Measurements from ENCODE around the gene C22orf23. TPM values are rescaled to one million over a fixed set of nuclear protein-coding genes. Genes with fewer than 3 reads are reported as not detected.
"Not testable (repeated sequence)": the region's sequence is repeated elsewhere in the genome, so short reads cannot be mapped to it uniquely, and the experiment has no call there.

Gene C22orf23
- total and polyA plus RNA-seq, 2 donors (not counting 1 experiment from before 2014, with no cell fraction given) = not detected

DNA sequence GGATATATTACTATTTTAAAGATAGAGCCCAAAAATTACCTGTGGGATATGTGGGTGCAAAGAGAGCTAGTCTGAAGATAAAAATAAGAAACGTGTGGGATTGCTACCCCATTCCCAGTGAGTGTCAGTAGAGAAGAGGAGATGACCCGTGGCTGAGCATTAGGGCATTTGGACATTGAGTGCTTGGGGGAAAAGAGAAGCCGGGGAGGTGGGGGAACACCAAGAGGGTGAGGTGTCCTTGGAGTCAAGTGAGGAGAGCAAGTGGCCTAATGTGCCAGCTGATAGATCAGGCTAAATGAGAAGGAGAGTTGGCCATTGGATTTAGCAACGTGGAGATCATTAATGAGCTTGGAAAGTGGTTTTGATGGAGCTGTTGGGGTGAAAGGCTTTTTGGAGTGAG is 1.3 kb upstream of the C22orf23 start:
- H3K4me3 ChIP-seq (ENCODE audit: control extremely low read depth in 1 of 5, extremely low read depth in 1 of 5, insufficient read depth in 1 of 5, low read depth in 2 of 5, low read length in 4 of 5) = peak overlapping the region in 1 of 5 experiments; percentile 64
- no peaks in the 10 kb centered on the region for H3K9me3 Mint-ChIP-seq (ENCODE audit: insufficient read depth)
- no peak for ATAC-seq (ENCODE audit: low read depth)
- CTCF ChIA-PET = interaction anchor here (0.6 to 2.1 kb wide), 5 partner anchors 11 to 156 kb away, joined by 3 to 18 read pairs (median 3); partner anchors contain the start of gene MICALL1
- H3K4me1 ChIP-seq (ENCODE audit: control insufficient read depth in 2 of 2, insufficient read depth in 2 of 2, low read length in 2 of 2) = peaks cover 17 to 20% of the 10 kb centered on the region in 2 donors
- H3K27me3 ChIP-seq (replicated peaks in 1 of 4; ENCODE audit: control extremely low read depth in 1 of 4, control insufficient read depth in 3 of 4, insufficient read depth in 4 of 4, low read length in 3 of 4) = peaks cover 2 to 14% (median 8%) of the 10 kb centered on the region in 4 experiments
- H3K4me2 ChIP-seq (replicated peaks; ENCODE audit: low read depth, low read length, poor library complexity, severe bottlenecking) = peak overlapping the region; percentile 87
- H3K79me2 ChIP-seq (ENCODE audit: control insufficient read depth, insufficient read depth, low read length) = peaks cover 21% of the 10 kb centered on the region
- H3K27ac ChIP-seq (ENCODE audit: low read length in 2 of 2) = no peak overlapping the region
- no peak overlapping the region for H3K27ac Mint-ChIP-seq
- 81% methylated on average over 4 of the region's 4 CpGs for whole genome bisulfite sequencing (ENCODE audit: insufficient coverage)
- no peaks in the 10 kb centered on the region for H4K20me1 ChIP-seq (ENCODE audit: control insufficient read depth, insufficient read depth, low read length, poor library complexity, severe bottlenecking)
- no peaks in the 10 kb centered on the region for H3K9me3 ChIP-seq (ENCODE audit: control extremely low read depth in 1 of 3, control insufficient read depth in 2 of 3, insufficient read depth in 1 of 3, low read length in 2 of 3)
- H3K4me1 Mint-ChIP-seq = peaks cover 26% of the 10 kb centered on the region
- no peak overlapping the region for H2AFZ ChIP-seq (ENCODE audit: insufficient read depth, low read depth, low read length, poor library complexity, severe bottlenecking)
- H3K4me3 Mint-ChIP-seq = peak overlapping the region; percentile 99
- DNase-seq = no peak
- peaks cover 10 to 29% of the 10 kb centered on the region in 2 experiments for H3K36me3 ChIP-seq (replicated peaks in 1 of 2; ENCODE audit: control extremely low read depth in 1 of 2, control insufficient read depth in 1 of 2, extremely low read depth in 1 of 2, insufficient read depth in 2 of 2, low read length in 1 of 2)
- H3K9ac ChIP-seq (ENCODE audit: low read length) = peak overlapping the region; percentile 75
- TF ChIP-seq EZH2 (IDR thresholded peaks at IDR 0.05; ENCODE audit: borderline replicate concordance, insufficient read depth, low read depth, low read length, poor library complexity, severe bottlenecking) = no peak
- TF ChIP-seq, protein P1, sequence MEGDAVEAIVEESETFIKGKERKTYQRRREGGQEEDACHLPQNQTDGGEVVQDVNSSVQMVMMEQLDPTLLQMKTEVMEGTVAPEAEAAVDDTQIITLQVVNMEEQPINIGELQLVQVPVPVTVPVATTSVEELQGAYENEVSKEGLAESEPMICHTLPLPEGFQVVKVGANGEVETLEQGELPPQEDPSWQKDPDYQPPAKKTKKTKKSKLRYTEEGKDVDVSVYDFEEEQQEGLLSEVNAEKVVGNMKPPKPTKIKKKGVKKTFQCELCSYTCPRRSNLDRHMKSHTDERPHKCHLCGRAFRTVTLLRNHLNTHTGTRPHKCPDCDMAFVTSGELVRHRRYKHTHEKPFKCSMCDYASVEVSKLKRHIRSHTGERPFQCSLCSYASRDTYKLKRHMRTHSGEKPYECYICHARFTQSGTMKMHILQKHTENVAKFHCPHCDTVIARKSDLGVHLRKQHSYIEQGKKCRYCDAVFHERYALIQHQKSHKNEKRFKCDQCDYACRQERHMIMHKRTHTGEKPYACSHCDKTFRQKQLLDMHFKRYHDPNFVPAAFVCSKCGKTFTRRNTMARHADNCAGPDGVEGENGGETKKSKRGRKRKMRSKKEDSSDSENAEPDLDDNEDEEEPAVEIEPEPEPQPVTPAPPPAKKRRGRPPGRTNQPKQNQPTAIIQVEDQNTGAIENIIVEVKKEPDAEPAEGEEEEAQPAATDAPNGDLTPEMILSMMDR (IDR thresholded peaks at IDR 0.05) = no peak
- intact Hi-C loops (cut with micrococcal nuclease) = loop anchor here (5.0 kb wide), 1 partner anchor 137 kb away; no protein-coding TSS in a partner anchor
- POLR2A ChIA-PET = interaction anchor here (0.5 to 0.7 kb wide), 6 partner anchors 16 to 260 kb away, joined by 3 to 5 read pairs (median 4); partner anchors contain the start of gene PICK1
- H3K27me3 Mint-ChIP-seq = peaks cover 14% of the 10 kb centered on the region

DNA sequence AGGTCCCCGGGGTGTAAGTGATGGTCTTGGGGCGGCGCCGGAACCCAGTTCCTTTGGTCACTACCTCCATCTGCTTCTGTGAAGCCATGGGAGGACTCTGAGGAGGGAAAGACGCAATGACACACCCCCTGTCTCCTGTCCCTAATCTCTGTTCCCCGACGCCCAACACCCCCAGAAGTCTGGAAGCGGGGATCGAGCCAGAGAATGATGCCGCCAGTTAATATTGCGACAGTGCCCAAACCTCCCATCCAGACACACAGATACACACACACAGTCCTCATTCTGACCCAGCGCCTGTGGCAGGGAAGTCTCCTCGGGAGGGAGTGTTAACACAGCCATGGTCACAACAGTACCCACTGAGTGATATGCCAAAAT is 352 bp downstream of the C22orf23 start:
- Histone ChIP-seq H3K4me3 (ENCODE audit: control extremely low read depth in 1 of 5, extremely low read depth in 1 of 5, insufficient read depth in 1 of 5, low read depth in 2 of 5, low read length in 4 of 5) (peak overlapping the region; percentile 64 to 99 (median 88)), H4K20me1 (ENCODE audit: control insufficient read depth, insufficient read depth, low read length, poor library complexity, severe bottlenecking) (no peaks in the 10 kb centered on the region), H3K27ac (ENCODE audit: low read length in 2 of 2) (no peak overlapping the region), H2AFZ (ENCODE audit: insufficient read depth, low read depth, low read length, poor library complexity, severe bottlenecking) (peak overlapping the region; percentile 84), H3K4me1 (ENCODE audit: control insufficient read depth in 2 of 2, insufficient read depth in 2 of 2, low read length in 2 of 2) (peaks cover 17 to 20% of the 10 kb centered on the region in 2 donors), H3K9me3 (ENCODE audit: control extremely low read depth in 1 of 3, control insufficient read depth in 2 of 3, insufficient read depth in 1 of 3, low read length in 2 of 3) (no peaks in the 10 kb centered on the region), H3K4me2 (replicated peaks; ENCODE audit: low read depth, low read length, poor library complexity, severe bottlenecking) (peak overlapping the region; percentile 87), H3K9ac (ENCODE audit: low read length) (peak overlapping the region; percentile 75), H3K27me3 (replicated peaks in 1 of 4; ENCODE audit: control extremely low read depth in 1 of 4, control insufficient read depth in 3 of 4, insufficient read depth in 4 of 4, low read length in 3 of 4) (peaks cover 2 to 14% (median 8%) of the 10 kb centered on the region in 4 experiments), H3K36me3 (replicated peaks in 1 of 2; ENCODE audit: control extremely low read depth in 1 of 2, control insufficient read depth in 1 of 2, extremely low read depth in 1 of 2, insufficient read depth in 2 of 2, low read length in 1 of 2) (peaks cover 3 to 14% of the 10 kb centered on the region in 2 experiments), H3K79me2 (ENCODE audit: control insufficient read depth, insufficient read depth, low read length) (peaks cover 21% of the 10 kb centered on the region)
- Mint-ChIP-seq H3K27ac (peak overlapping the region; percentile 97), H3K4me1 (peaks cover 26% of the 10 kb centered on the region), H3K27me3 (peaks cover 14% of the 10 kb centered on the region), H3K4me3 (peak overlapping the region; percentile 99), H3K9me3 (ENCODE audit: insufficient read depth) (no peaks in the 10 kb centered on the region)
- POLR2A ChIA-PET = interaction anchor here (0.5 to 1.1 kb wide), 2 partner anchors 32 to 47 kb away, joined by 3 to 7 read pairs; partner anchors contain the start of gene MICALL1
- intact Hi-C loops (cut with micrococcal nuclease) = loop anchor here (1.0 to 5.0 kb wide), 4 partner anchors 18 to 136 kb away; partner anchors contain the start of genes EIF3L and MICALL1
- TF ChIP-seq, protein P1 (IDR thresholded peaks at IDR 0.05) = no peak
- no peak for TF ChIP-seq EZH2 (IDR thresholded peaks at IDR 0.05; ENCODE audit: borderline replicate concordance, insufficient read depth, low read depth, low read length, poor library complexity, severe bottlenecking)
- DNase-seq = no peak
- CTCF ChIA-PET = interaction anchor here (0.7 to 2.1 kb wide), 3 partner anchors 12 to 145 kb away, joined by 3 to 18 read pairs (median 6); partner anchors contain the start of gene GCAT
- 0% methylated on average over 13 of the region's 13 CpGs for WGBS (ENCODE audit: insufficient coverage)
- ATAC-seq (ENCODE audit: low read depth) = peak; percentile 51

DNA sequence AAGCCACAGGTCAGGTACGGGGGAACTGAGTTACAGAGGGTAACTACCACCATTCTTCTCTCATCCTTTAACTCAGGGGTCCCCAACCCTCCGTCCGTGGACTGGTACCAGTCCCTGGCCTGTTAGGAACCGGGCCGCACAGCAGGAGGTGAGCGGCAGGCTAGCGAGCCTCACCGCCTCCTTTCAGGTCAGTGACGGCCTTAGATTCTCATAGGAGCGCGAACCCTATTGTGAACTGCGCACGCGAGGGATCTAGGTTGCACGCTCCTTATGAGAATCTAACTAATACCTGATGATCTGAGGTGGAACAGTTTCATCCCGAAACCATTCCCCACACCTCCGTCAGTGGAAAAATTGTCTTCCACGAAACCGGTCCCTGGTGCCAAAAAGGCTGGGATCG is 772 bp downstream of the C22orf23 start:
- POLR2A ChIA-PET = not testable (repeated sequence)
- H2AFZ ChIP-seq (ENCODE audit: insufficient read depth, low read depth, low read length, poor library complexity, severe bottlenecking) = peak overlapping the region; percentile 84

More for the DNA sequence above, 772 bp downstream of the C22orf23 start:
- peak overlapping the region; percentile 87 for H3K4me2 ChIP-seq (replicated peaks; ENCODE audit: low read depth, low read length, poor library complexity, severe bottlenecking)
- ATAC-seq (ENCODE audit: low read depth); H3K27ac ChIP-seq (ENCODE audit: low read length in 2 of 2); H4K20me1 ChIP-seq (ENCODE audit: control insufficient read depth, insufficient read depth, low read length, poor library complexity, severe bottlenecking); H3K9me3 ChIP-seq (ENCODE audit: control extremely low read depth in 1 of 3, control insufficient read depth in 2 of 3, insufficient read depth in 1 of 3, low read length in 2 of 3); H3K9me3 Mint-ChIP-seq (ENCODE audit: insufficient read depth); H3K27ac Mint-ChIP-seq: not testable (repeated sequence)
- H3K9ac ChIP-seq (ENCODE audit: low read length) = peak overlapping the region; percentile 75
- peak overlapping the region in 4 of 5 experiments; percentile 64 to 99 (median 88) for H3K4me3 ChIP-seq (ENCODE audit: control extremely low read depth in 1 of 5, extremely low read depth in 1 of 5, insufficient read depth in 1 of 5, low read depth in 2 of 5, low read length in 4 of 5)
- CTCF ChIA-PET = interaction anchor here (0.6 kb wide), 1 partner anchor 32 kb away, joined by 4 read pairs; no protein-coding TSS in a partner anchor
- H3K36me3 ChIP-seq (replicated peaks in 1 of 2; ENCODE audit: control extremely low read depth in 1 of 2, control insufficient read depth in 1 of 2, extremely low read depth in 1 of 2, insufficient read depth in 2 of 2, low read length in 1 of 2) = peaks cover 3 to 11% of the 10 kb centered on the region in 2 experiments
- intact Hi-C loops (cut with micrococcal nuclease) = loop anchor here (1.0 to 5.0 kb wide), 4 partner anchors 18 to 135 kb away; partner anchors contain the start of genes EIF3L and MICALL1
- WGBS (ENCODE audit: insufficient coverage) = 16% methylated on average over 18 of the region's 20 CpGs
- Mint-ChIP-seq H3K4me3 (peak overlapping the region; percentile 99), H3K4me1 (peaks cover 26% of the 10 kb centered on the region), H3K27me3 (peaks cover 14% of the 10 kb centered on the region)
- peaks cover 21% of the 10 kb centered on the region for H3K79me2 ChIP-seq (ENCODE audit: control insufficient read depth, insufficient read depth, low read length)
- DNase-seq = peak; percentile 29
- peaks cover 2 to 14% (median 8%) of the 10 kb centered on the region in 4 experiments for H3K27me3 ChIP-seq (replicated peaks in 1 of 4; ENCODE audit: control extremely low read depth in 1 of 4, control insufficient read depth in 3 of 4, insufficient read depth in 4 of 4, low read length in 3 of 4)
- H3K4me1 ChIP-seq (ENCODE audit: control insufficient read depth in 2 of 2, insufficient read depth in 2 of 2, low read length in 2 of 2) = peaks cover 17 to 20% of the 10 kb centered on the region in 2 donors

Measured in B cell (primary cell).